HepG2 (cell line): ENCODE measurements around the gene SNU13.

Experiments used
- CBFB ChIP-seq: sonication (generic); formaldehyde crosslinking; IDR thresholded peaks from 2 replicates; pipeline ENCODE4 v1.4.0; 2020; ENCODE audit warnings: missing genetic modification reagents
- CREB1 ChIP-seq, 2 experiments: fragments of 450-650 bp in 1 of 2; IDR thresholded peaks; 2 replicates each; pipeline ENCODE4 v1.6.1; 2016 to 2017; ENCODE audit warnings: control low read depth in 1 of 2, mild to moderate bottlenecking in 1 of 2, missing compliant biosample characterization in 1 of 2, missing genetic modification characterization in 1 of 2
- ESRRA ChIP-seq: sonication (generic); formaldehyde crosslinking; IDR thresholded peaks from 2 replicates; pipeline ENCODE4 v1.5.1; 2020; ENCODE audit warnings: mild to moderate bottlenecking, low read depth, missing genetic modification reagents
- NFIC ChIP-seq: IDR thresholded peaks from 2 replicates; pipeline ENCODE4 v1.6.1; 2012; ENCODE audit warnings: mild to moderate bottlenecking, low read length, inconsistent platforms
- POLR2A ChIP-seq, 2 experiments: IDR thresholded peaks; 2 replicates each; pipeline ENCODE4 v1.6.1; 2011; ENCODE audit warnings: low read depth in 2 of 2, low read length in 2 of 2, mild to moderate bottlenecking in 1 of 2, moderate library complexity in 1 of 2; ENCODE audit not compliant: insufficient read depth in 1 of 2
- ZKSCAN1 ChIP-seq: fragments of 150-350 bp; IDR thresholded peaks from 2 replicates; pipeline ENCODE4 v1.6.1; 2014; ENCODE audit warnings: low read length
- TF ChIP-seq, protein P1 (sequence below): sonication (generic); formaldehyde crosslinking; IDR thresholded peaks from 2 replicates; pipeline ENCODE4 v1.5.0; 2020; ENCODE audit warnings: mild to moderate bottlenecking, missing genetic modification reagents, moderate library complexity
- TF ChIP-seq, protein P2 (sequence below): sonication (generic); formaldehyde crosslinking; IDR thresholded peaks from 2 replicates; pipeline ENCODE4 v1.4.0; 2020; ENCODE audit warnings: missing genetic modification reagents

DNA sequence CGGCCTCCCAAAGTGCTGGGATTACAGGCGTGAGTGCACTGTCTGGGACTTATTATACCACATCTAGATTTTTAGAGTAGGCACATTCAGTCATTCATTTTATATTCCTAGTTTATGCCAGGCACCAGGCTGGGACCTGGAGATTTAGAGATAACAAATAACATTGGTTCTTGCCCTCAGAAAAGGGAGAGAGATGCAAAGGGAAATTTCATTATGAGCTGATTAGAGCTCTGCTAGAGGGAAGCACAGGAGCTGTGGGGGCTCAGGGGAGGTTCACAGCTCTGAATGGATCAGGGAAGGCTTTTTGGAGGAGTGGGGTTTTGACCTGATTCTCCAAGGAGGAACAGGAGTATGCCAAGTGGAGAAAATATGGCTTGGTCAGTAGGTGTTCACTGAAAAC lies 42.9 kb upstream of the SNU13 start:
- TF ChIP-seq ZKSCAN1 (no peak), CREB1 (IDR thresholded peaks at IDR 0.05) (no peak), CREB1 (CRISPR knock-in tag; IDR thresholded peaks at IDR 0.05) (no peak), POLR2A (IDR thresholded peaks at IDR 0.05; ENCODE audit: insufficient read depth in 1 of 2, low read depth in 2 of 2, low read length in 2 of 2) (no peak), CBFB (CRISPR knock-in tag) (no peak), ESRRA (CRISPR knock-in tag) (no peak), NFIC (no peak)
- TF ChIP-seq, protein P1, sequence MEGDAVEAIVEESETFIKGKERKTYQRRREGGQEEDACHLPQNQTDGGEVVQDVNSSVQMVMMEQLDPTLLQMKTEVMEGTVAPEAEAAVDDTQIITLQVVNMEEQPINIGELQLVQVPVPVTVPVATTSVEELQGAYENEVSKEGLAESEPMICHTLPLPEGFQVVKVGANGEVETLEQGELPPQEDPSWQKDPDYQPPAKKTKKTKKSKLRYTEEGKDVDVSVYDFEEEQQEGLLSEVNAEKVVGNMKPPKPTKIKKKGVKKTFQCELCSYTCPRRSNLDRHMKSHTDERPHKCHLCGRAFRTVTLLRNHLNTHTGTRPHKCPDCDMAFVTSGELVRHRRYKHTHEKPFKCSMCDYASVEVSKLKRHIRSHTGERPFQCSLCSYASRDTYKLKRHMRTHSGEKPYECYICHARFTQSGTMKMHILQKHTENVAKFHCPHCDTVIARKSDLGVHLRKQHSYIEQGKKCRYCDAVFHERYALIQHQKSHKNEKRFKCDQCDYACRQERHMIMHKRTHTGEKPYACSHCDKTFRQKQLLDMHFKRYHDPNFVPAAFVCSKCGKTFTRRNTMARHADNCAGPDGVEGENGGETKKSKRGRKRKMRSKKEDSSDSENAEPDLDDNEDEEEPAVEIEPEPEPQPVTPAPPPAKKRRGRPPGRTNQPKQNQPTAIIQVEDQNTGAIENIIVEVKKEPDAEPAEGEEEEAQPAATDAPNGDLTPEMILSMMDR (CRISPR knock-in tag) = no peak
- TF ChIP-seq, protein P2, sequence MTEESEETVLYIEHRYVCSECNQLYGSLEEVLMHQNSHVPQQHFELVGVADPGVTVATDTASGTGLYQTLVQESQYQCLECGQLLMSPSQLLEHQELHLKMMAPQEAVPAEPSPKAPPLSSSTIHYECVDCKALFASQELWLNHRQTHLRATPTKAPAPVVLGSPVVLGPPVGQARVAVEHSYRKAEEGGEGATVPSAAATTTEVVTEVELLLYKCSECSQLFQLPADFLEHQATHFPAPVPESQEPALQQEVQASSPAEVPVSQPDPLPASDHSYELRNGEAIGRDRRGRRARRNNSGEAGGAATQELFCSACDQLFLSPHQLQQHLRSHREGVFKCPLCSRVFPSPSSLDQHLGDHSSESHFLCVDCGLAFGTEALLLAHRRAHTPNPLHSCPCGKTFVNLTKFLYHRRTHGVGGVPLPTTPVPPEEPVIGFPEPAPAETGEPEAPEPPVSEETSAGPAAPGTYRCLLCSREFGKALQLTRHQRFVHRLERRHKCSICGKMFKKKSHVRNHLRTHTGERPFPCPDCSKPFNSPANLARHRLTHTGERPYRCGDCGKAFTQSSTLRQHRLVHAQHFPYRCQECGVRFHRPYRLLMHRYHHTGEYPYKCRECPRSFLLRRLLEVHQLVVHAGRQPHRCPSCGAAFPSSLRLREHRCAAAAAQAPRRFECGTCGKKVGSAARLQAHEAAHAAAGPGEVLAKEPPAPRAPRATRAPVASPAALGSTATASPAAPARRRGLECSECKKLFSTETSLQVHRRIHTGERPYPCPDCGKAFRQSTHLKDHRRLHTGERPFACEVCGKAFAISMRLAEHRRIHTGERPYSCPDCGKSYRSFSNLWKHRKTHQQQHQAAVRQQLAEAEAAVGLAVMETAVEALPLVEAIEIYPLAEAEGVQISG (CRISPR knock-in tag) = no peak
